Umbilical cord (tissue), 2 donors: ENCODE measurements around the gene ZNG1A. TPM values are rescaled to one million over a fixed set of nuclear protein-coding genes. Genes with fewer than 3 reads are reported as not detected.
"Not testable (repeated sequence)": the region's sequence is repeated elsewhere in the genome, so short reads cannot be mapped to it uniquely, and the experiment has no call there.

Source experiments
- DNase-seq: peaks from one replicate; pipeline ENCODE4 v3.0.0-alpha.2; 2015; ENCODE audit warnings: low spot score
- total RNA-seq: library from RNA; depleted of rRNA; stranded (reverse); fragments of >200 nt; gene quantifications from one replicate; pipeline ENCODE4 v1.2.3, GENCODE V29; 2014; ENCODE audit warnings: low replicate concordance; ENCODE audit not compliant: insufficient read depth

ZNG1A gene
- total RNA-seq, 1 donor from 2014 or later, result 99.0 TPM

- DNase-seq, result not testable (repeated sequence)
These were observed 573 bp downstream of the ZNG1A start for GRCh38 chr9:178140-178825.

- not testable (repeated sequence) for DNase-seq
These were observed 9.1 kb downstream of the ZNG1A start for GRCh38 chr9:169757-170156.

GRCh38 chr9:159871-160270 lies 19.0 kb downstream of the ZNG1A start:
- DNase-seq, result not testable (repeated sequence)

- DNase-seq, result not testable (repeated sequence)
These were observed 27.7 kb downstream of the ZNG1A start for GRCh38 chr9:151173-151572.

- not testable (repeated sequence) for DNase-seq
These were observed 39.0 kb downstream of the ZNG1A start for GRCh38 chr9:139880-140279.

- DNase-seq, result not testable (repeated sequence)
These were observed 60.8 kb downstream of the ZNG1A start, which contains the start of gene FOXD4 for GRCh38 chr9:117995-118467. Gene FOXD4, minus strand, starts transcription at chr9:118417. Its CDS starts 298 bp downstream, at chr9:118119.

- DNase-seq, result not testable (repeated sequence)
These were observed 61.5 kb downstream of the ZNG1A start for GRCh38 chr9:117144-117994.

- DNase-seq, result not testable (repeated sequence)
These were observed 62.4 kb downstream of the ZNG1A start for GRCh38 chr9:116239-117077.

GRCh38 chr9:115118-115451 lies 63.8 kb downstream of the ZNG1A start:
- DNase-seq, result not testable (repeated sequence)

- DNase-seq, result not testable (repeated sequence)
These were observed 64.4 kb downstream of the ZNG1A start for GRCh38 chr9:114267-115117.

GRCh38 chr9:113468-114266 lies 65.2 kb downstream of the ZNG1A start:
- DNase-seq, result peak; percentile 11

- DNase-seq, result peak; percentile 6
These were observed 66.0 kb downstream of the ZNG1A start for GRCh38 chr9:112589-113467.

GRCh38 chr9:110672-111071 lies 68.2 kb downstream of the ZNG1A start:
- DNase-seq, result not testable (repeated sequence)

- DNase-seq, result not testable (repeated sequence)
These were observed 69.3 kb downstream of the ZNG1A start for GRCh38 chr9:109540-109939.

- DNase-seq, result not testable (repeated sequence)
These were observed 69.9 kb downstream of the ZNG1A start for GRCh38 chr9:108742-109495.

- not testable (repeated sequence) for DNase-seq
These were observed 72.9 kb downstream of the ZNG1A start for GRCh38 chr9:105991-106390.

GRCh38 chr9:100430-100829 lies 78.4 kb downstream of the ZNG1A start:
- DNase-seq, result not testable (repeated sequence)

GRCh38 chr9:99867-100266 lies 79.0 kb downstream of the ZNG1A start:
- DNase-seq, result not testable (repeated sequence)
